HCT116 (cell line): ENCODE results near the gene SERPINH1. TPM values are rescaled to one million over a fixed set of nuclear protein-coding genes. Genes with fewer than 3 reads are reported as not detected.

Experiments
- ATAC-seq: fragments of 200-7000 bp; cut with Tn5 transposase; 2 replicates; pipeline ENCODE4 v1.9.1; 2020; ENCODE audit warnings: mild to moderate bottlenecking, moderate library complexity
- BruUV-seq: library from RNA; stranded (reverse); fragments of 400-500 nt; replicated peaks from 2 replicates; lab custom pipeline; 2021; lab: Mats Ljungman, UMichigan
- CTCF ChIA-PET: fragments of 300-600 bp; sonication (Branson Sonifier 250); formaldehyde crosslinking; loops from one replicate; lab custom pipeline; 2021; ENCODE audit warnings: antibody characterized with exemption; lab: Charles Lee
- POLR2A ChIA-PET: fragments of 300-600, 350-600 bp; sonication (Branson Sonifier 250); formaldehyde crosslinking; loops from one replicate; lab custom pipeline; 2021; ENCODE audit warnings: antibody characterized with exemption; lab: Charles Lee
- RAD21 ChIA-PET, 2 experiments: fragments of 300-600 bp; sonication (Branson Sonifier 250); formaldehyde crosslinking; loops; one replicate each; lab custom pipeline; 2023; ENCODE audit warnings: low total read pairs in 2 of 2; ENCODE audit not compliant: uncharacterized antibody in 2 of 2, unreplicated experiment in 2 of 2, low non-redundant PET in 1 of 2; lab: Charles Lee
- DNase-seq: peaks from one replicate; pipeline ENCODE4 v3.0.0-alpha.2; 2010; ENCODE audit warnings: low read depth, low spot score
- H2AFZ ChIP-seq: fragments of 200-600 bp; shearing (Covaris generic), sonication (generic); 2 replicates; pipeline ENCODE4 v1.6.1; 2017; ENCODE audit warnings: low read depth, mixed run types, mixed read lengths, antibody characterized with exemption, low read length; ENCODE audit not compliant: poor library complexity, severe bottlenecking
- H3K27ac ChIP-seq: 2 replicates; pipeline ENCODE4 v1.5.1; 2012; ENCODE audit warnings: low read depth, low read length
- H3K27me3 ChIP-seq: fragments of 200-600 bp; sonication (generic); 2 replicates; pipeline ENCODE4 v1.6.1; 2016; ENCODE audit warnings: mixed run types, low read length, mixed read lengths; ENCODE audit not compliant: insufficient read depth
- H3K36me3 ChIP-seq, 2 experiments: fragments of 200-500 bp in 1 of 2; fragments of 200-600 bp in 1 of 2; sonication (Bioruptor generic) in 1 of 2; sonication (generic) in 1 of 2; 2 replicates each; pipeline versions ENCODE4 v1.5.1 to v1.6.1; 2014 to 2016; ENCODE audit warnings: low read length in 2 of 2, inconsistent platforms in 1 of 2, mixed read lengths in 1 of 2, mixed run types in 1 of 2; ENCODE audit not compliant: insufficient read depth in 2 of 2, control insufficient read depth in 1 of 2
- H3K4me1 ChIP-seq, 2 experiments: fragments of 200-600 bp in 1 of 2; sonication (generic) in 1 of 2; 2 replicates each; pipeline versions ENCODE4 v1.5.1 to v1.6.1; 2012 to 2017; ENCODE audit warnings: low read length in 2 of 2, inconsistent platforms in 1 of 2, mild to moderate bottlenecking in 1 of 2, mixed read lengths in 1 of 2, mixed run types in 1 of 2, moderate library complexity in 1 of 2; ENCODE audit not compliant: insufficient read depth in 2 of 2, control insufficient read depth in 1 of 2
- H3K4me2 ChIP-seq: fragments of 200-600 bp; sonication (generic); 2 replicates; pipeline ENCODE4 v1.6.1; 2017; ENCODE audit warnings: mixed run types, low read length, mixed read lengths
- H3K4me3 ChIP-seq, 2 experiments: fragments of 200-600 bp in 1 of 2; sonication (generic) in 1 of 2; replicated peaks in 1 of 2; 2 replicates each; pipeline ENCODE4 v1.5.1; 2011 to 2016; ENCODE audit warnings: low read length in 2 of 2, control low read depth in 1 of 2, low read depth in 1 of 2, mild to moderate bottlenecking in 1 of 2, mixed read lengths in 1 of 2, mixed run types in 1 of 2
- H3K79me2 ChIP-seq: fragments of 200-600 bp; sonication (generic); 2 replicates; pipeline ENCODE4 v1.6.1; 2017; ENCODE audit warnings: mild to moderate bottlenecking, mixed run types, low read length, moderate library complexity, mixed read lengths; ENCODE audit not compliant: insufficient read depth
- H3K9ac ChIP-seq: fragments of 200-600 bp; sonication (generic); 2 replicates; pipeline ENCODE4 v1.6.1; 2016; ENCODE audit warnings: low read length, mixed read lengths
- H3K9me2 ChIP-seq: fragments of 200-600 bp; sonication (generic), shearing (Covaris generic); 2 replicates; pipeline ENCODE4 v1.6.1; 2017; ENCODE audit warnings: mixed run types, mild to moderate bottlenecking, moderate library complexity; ENCODE audit not compliant: insufficient read depth
- H3K9me3 ChIP-seq, 2 experiments: fragments of 200-500 bp in 1 of 2; fragments of 200-600 bp in 1 of 2; sonication (Bioruptor generic) in 1 of 2; sonication (generic) in 1 of 2; 2 replicates each; pipeline ENCODE4 v1.6.1; 2014 to 2017; ENCODE audit warnings: low read length in 2 of 2, mixed read lengths in 2 of 2, inconsistent platforms in 1 of 2, low read depth in 1 of 2, mild to moderate bottlenecking in 1 of 2, mixed run types in 1 of 2, moderate library complexity in 1 of 2; ENCODE audit not compliant: control insufficient read depth in 1 of 2, insufficient read depth in 1 of 2
- H4K20me1 ChIP-seq: fragments of 200-600 bp; sonication (generic), shearing (Covaris generic); 2 replicates; pipeline ENCODE4 v1.6.1; 2017; ENCODE audit warnings: mixed run types, mild to moderate bottlenecking, moderate library complexity; ENCODE audit not compliant: insufficient read depth
- ATF3 ChIP-seq: IDR thresholded peaks from 2 replicates; pipeline ENCODE4 v1.6.1; 2012
- CEBPB ChIP-seq: IDR thresholded peaks from 2 replicates; pipeline ENCODE4 v1.6.1; 2012; ENCODE audit warnings: low read depth
- ELF1 ChIP-seq: IDR thresholded peaks from 2 replicates; pipeline ENCODE4 v1.6.1; 2012; ENCODE audit warnings: low read depth, borderline replicate concordance
- EZH2phosphoT487 ChIP-seq: fragments of 200-600 bp; IDR thresholded peaks from 2 replicates; pipeline ENCODE4 v1.6.1; 2018; ENCODE audit warnings: antibody characterized with exemption, borderline replicate concordance
- FOSL1 ChIP-seq: IDR thresholded peaks from 2 replicates; pipeline ENCODE4 v1.6.1; 2012; ENCODE audit warnings: low read depth
- JUND ChIP-seq: IDR thresholded peaks from 2 replicates; pipeline ENCODE4 v1.6.1; 2012
- SIN3A ChIP-seq: IDR thresholded peaks from 2 replicates; pipeline ENCODE4 v1.6.1; 2012; ENCODE audit warnings: low read depth
- TCF7L2 ChIP-seq: IDR thresholded peaks from 2 replicates; pipeline ENCODE4 v1.7.0; 2011; ENCODE audit warnings: borderline replicate concordance, inconsistent platforms; ENCODE audit not compliant: insufficient read depth, insufficient read length; ENCODE audit errors: extremely low read depth
- YY1 ChIP-seq: IDR thresholded peaks from 2 replicates; pipeline ENCODE4 v1.6.1; 2011; ENCODE audit warnings: low read length, low read depth, moderate library complexity, mild to moderate bottlenecking; ENCODE audit not compliant: insufficient replicate concordance; ENCODE audit errors: extremely low read depth
- ZNF274 ChIP-seq: fragments of 200-500 bp; sonication (Bioruptor generic); IDR thresholded peaks from 2 replicates; pipeline ENCODE4 v1.6.1; 2014; ENCODE audit warnings: mild to moderate bottlenecking, low read depth, low read length, inconsistent platforms
- intact Hi-C: fragments of 100-400 bp; cut with micrococcal nuclease; formaldehyde crosslinking; loops from 2 replicates; pipeline ENCODE4 v1.10.0; 2022
- total RNA-seq: library from RNA; stranded (reverse); gene quantifications from one replicate; pipeline ENCODE4 v1.2.1, GENCODE V29; 2021; ENCODE audit not compliant: unreplicated experiment

Gene SERPINH1
- total RNA-seq, 1 experiment from 2014 or later, result 84.9 TPM

- Histone ChIP-seq H3K79me2 (no peaks in the 10 kb centered on the region), H3K27ac (no peak overlapping the region), H3K9me3 (no peaks in the 10 kb centered on the region), H3K9me2 (no peaks in the 10 kb centered on the region), H2AFZ (no peak overlapping the region), H3K9ac (no peak overlapping the region), H3K4me1 (no peaks in the 10 kb centered on the region; a peak in 1 of 4 replicates), H4K20me1 (no peaks in the 10 kb centered on the region), H3K36me3 (no peaks in the 10 kb centered on the region), H3K4me2 (no peak overlapping the region), H3K27me3 (peaks cover 7% of the 10 kb centered on the region; the same call in 1 of the 2 replicates), H3K4me3 (no peak overlapping the region)
- ATAC-seq, result no peak
- TF ChIP-seq CEBPB (no peak), EZH2phosphoT487 (no peak), JUND (no peak), TCF7L2 (no peak), YY1 (no peak), FOSL1 (no peak), ELF1 (no peak), SIN3A (no peak), ZNF274 (no peak), ATF3 (no peak)
- intact Hi-C loops, result no loop called here
- RAD21 ChIA-PET, result no interaction called here
- BruUV-seq, result no TSS peak
- POLR2A ChIA-PET, result no interaction called here
- CTCF ChIA-PET, result no interaction called here
- DNase-seq, result no peak
Observed at GRCh38 chr11:75603791-75604736, 42.0 kb downstream of the SERPINH1 start.
